CD4-positive, CD25-positive, alpha-beta regulatory T cell (primary cell): ENCODE results near the gene CAMKMT. TPM values are rescaled to one million over a fixed set of nuclear protein-coding genes. Genes with fewer than 3 reads are reported as not detected.

Experiments
- ATAC-seq, 2 donors: fragments of 150-1000 bp; cut with Tn5 transposase; one replicate each; pipeline ENCODE4 v1.10.0; 2021; ENCODE audit warnings: low read depth in 2 of 2, moderate number of reproducible peaks in 2 of 2, moderate library complexity in 1 of 2
- DNase-seq, 3 donors: peaks; one replicate each; pipeline versions ENCODE4 v3.0.0 to v3.0.0-alpha.2; 2012 to 2022; ENCODE audit warnings: mixed read lengths in 1 of 3
- H3K27ac ChIP-seq: one replicate; pipeline ENCODE4 v1.7.0; 2013; ENCODE audit warnings: mild to moderate bottlenecking, low read length; ENCODE audit not compliant: insufficient read depth, poor library complexity, severe bottlenecking
- H3K27me3 ChIP-seq: one replicate; pipeline ENCODE4 v1.7.0; 2013; ENCODE audit warnings: low read length; ENCODE audit not compliant: control insufficient read depth, insufficient read depth
- H3K36me3 ChIP-seq: one replicate; pipeline ENCODE4 v1.7.0; 2013; ENCODE audit warnings: mild to moderate bottlenecking, low read length, moderate library complexity; ENCODE audit not compliant: control insufficient read depth, insufficient read depth
- H3K4me1 ChIP-seq: 2 replicates; pipeline ENCODE4 v1.7.0; 2013; ENCODE audit warnings: mild to moderate bottlenecking, low read length; ENCODE audit not compliant: insufficient read depth, control insufficient read depth, poor library complexity, severe bottlenecking
- H3K4me3 ChIP-seq: one replicate; pipeline ENCODE4 v1.7.0; 2013; ENCODE audit warnings: low read depth, mild to moderate bottlenecking, low read length, moderate library complexity
- H3K9me3 ChIP-seq, 2 experiments: 1 replicate in 1 of 2; 2 replicates in 1 of 2; pipeline ENCODE4 v1.7.0; 2013; ENCODE audit warnings: low read length in 2 of 2, mild to moderate bottlenecking in 1 of 2, moderate library complexity in 1 of 2; ENCODE audit not compliant: control insufficient read depth in 2 of 2
- H3K27ac Mint-ChIP-seq, 3 donors: one replicate each; pipeline ENCODE4 v1.8.0; 2020 to 2022; ENCODE audit warnings: mild to moderate bottlenecking in 3 of 3, mixed read lengths in 3 of 3, moderate library complexity in 2 of 3
- H3K27me3 Mint-ChIP-seq: one replicate; pipeline ENCODE4 v1.8.0; 2022; ENCODE audit warnings: mild to moderate bottlenecking, mixed read lengths
- H3K36me3 Mint-ChIP-seq: one replicate; pipeline ENCODE4 v1.8.0; 2020; ENCODE audit warnings: mixed read lengths
- H3K4me1 Mint-ChIP-seq, 4 donors: one replicate each; pipeline ENCODE4 v1.8.0; 2020 to 2022; ENCODE audit warnings: mixed read lengths in 4 of 4, mild to moderate bottlenecking in 1 of 4
- H3K4me3 Mint-ChIP-seq, 4 donors: one replicate each; pipeline ENCODE4 v1.8.0; 2020 to 2022; ENCODE audit warnings: mild to moderate bottlenecking in 4 of 4, mixed read lengths in 4 of 4, moderate library complexity in 3 of 4
- H3K9me3 Mint-ChIP-seq, 7 donors: one replicate each; pipeline ENCODE4 v1.8.0; 2020 to 2022; ENCODE audit warnings: mixed read lengths in 7 of 7, mild to moderate bottlenecking in 3 of 7, moderate library complexity in 2 of 7
- polyA plus RNA-seq, 4 donors: library from polyadenylated mRNA; unstranded; fragments of 300-500 nt; fragmentation: Illumina TruSeq; gene quantifications; one replicate each; pipeline ENCODE4 v1.2.3, GENCODE V29; 2021
- total RNA-seq: library from RNA; stranded (reverse); gene quantifications from one replicate; pipeline ENCODE4 v1.2.3, GENCODE V29; 2022

The CAMKMT gene
- total and polyA plus RNA-seq, 5 donors from 2014 or later: 17.6 to 27.6 (median 19.5) TPM

DNA sequence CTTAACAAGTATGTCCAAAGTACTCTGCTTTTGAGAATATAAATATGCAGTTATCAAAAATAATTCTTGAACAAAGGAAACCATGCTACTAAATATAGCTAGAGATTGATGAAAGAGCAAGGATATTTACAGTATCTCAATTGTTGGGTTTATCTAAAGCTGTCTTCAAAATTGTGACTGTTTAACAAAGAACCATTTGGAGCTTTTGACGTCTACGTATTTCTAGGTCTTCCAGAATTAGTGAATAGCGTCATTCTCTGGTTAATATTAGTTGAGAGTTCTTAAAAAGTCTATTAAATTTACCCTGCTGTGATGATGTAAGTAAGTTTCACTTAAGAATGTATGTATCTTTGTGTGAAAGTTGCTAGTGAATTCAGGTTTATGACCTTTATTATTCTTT, 356.7 kb downstream of the CAMKMT start:
- Histone ChIP-seq H3K4me3 (no peak overlapping the region), H3K36me3 (no peaks in the 10 kb centered on the region), H3K27ac (no peak overlapping the region), H3K9me3 (no peaks in the 10 kb centered on the region), H3K4me1 (peaks cover 4% of the 10 kb centered on the region), H3K27me3 (no peaks in the 10 kb centered on the region)
- Mint-ChIP-seq H3K9me3 (peaks cover 0 to 2% (median 0%) of the 10 kb centered on the region in 7 donors), H3K36me3 (peaks cover 14% of the 10 kb centered on the region), H3K27me3 (no peaks in the 10 kb centered on the region), H3K4me3 (no peak overlapping the region), H3K27ac (no peak overlapping the region), H3K4me1 (peaks cover 0 to 12% (median 11%) of the 10 kb centered on the region in 4 donors)
- ATAC-seq (no peak), DNase-seq (no peak)

DNA sequence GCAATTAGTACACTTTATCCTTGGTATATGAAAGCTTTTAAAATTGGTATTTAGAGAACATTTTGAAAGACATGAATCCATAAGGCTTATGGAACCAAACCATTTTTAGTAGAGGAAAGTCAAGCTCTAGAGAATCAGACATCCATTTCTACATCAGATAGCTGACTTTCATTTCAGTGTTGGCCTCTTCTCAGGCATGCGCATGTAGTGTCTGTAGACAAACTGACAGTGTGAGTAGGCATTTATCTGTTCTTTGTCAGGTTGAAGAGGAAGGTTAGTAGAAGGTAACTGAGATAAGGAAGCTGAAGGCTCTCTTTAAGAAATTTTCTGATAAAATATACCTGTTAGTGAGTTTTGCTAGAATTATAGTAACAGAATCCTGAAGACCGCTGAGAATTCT, 357.8 kb downstream of the CAMKMT start:
- H3K4me1 ChIP-seq: no peaks in the 10 kb centered on the region
- no peak overlapping the region for H3K4me3 ChIP-seq
- peaks cover 0 to 2% (median 0%) of the 10 kb centered on the region in 7 donors for H3K9me3 Mint-ChIP-seq
- no peaks in the 10 kb centered on the region for H3K9me3 ChIP-seq
- H3K27me3 ChIP-seq: no peaks in the 10 kb centered on the region
- no peaks in the 10 kb centered on the region for H3K36me3 ChIP-seq
- no peak for DNase-seq
- no peak for ATAC-seq
- no peak overlapping the region for H3K27ac Mint-ChIP-seq
- peaks cover 0 to 2% (median under 1%) of the 10 kb centered on the region in 4 donors for H3K4me1 Mint-ChIP-seq
- peaks cover 6% of the 10 kb centered on the region for H3K36me3 Mint-ChIP-seq
- H3K4me3 Mint-ChIP-seq: no peak overlapping the region
- H3K27ac ChIP-seq: no peak overlapping the region
- H3K27me3 Mint-ChIP-seq: no peaks in the 10 kb centered on the region

DNA sequence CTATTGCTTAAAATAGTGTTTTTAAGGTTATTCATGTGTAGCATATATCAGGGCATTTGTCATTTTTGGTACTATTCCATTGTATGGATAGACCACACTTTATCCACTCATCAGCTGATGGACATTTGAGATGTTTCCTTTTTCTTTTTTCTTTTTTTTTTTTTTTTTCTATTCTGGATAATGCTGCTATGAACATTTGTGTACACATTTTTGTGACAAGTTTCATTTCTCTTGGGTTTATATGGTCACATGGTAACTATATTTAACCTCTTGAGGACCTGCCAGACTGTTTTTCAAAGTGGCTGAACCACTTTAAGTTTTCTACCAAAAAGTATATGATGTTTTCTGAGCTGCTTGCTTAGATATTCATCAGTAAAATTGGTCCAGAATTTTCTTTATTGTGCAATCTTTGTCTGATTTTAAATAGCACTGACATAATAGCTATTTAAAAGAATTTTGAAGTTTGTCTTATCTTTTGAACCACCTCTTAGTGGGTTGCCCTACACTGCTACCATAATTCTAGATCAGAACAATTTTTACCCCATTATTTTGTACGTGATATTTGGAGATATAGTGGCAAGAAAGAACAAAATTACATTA, 360.4 kb downstream of the CAMKMT start:
- peaks cover 0 to 3% (median 0%) of the 10 kb centered on the region in 4 donors for H3K4me1 Mint-ChIP-seq
- H3K4me3 Mint-ChIP-seq: no peak overlapping the region
- H3K9me3 Mint-ChIP-seq: peaks cover 0 to 4% (median 0%) of the 10 kb centered on the region in 7 donors
- ATAC-seq: no peak
- peaks cover 8% of the 10 kb centered on the region for H3K36me3 Mint-ChIP-seq
- H3K27ac Mint-ChIP-seq: no peak overlapping the region
- no peaks in the 10 kb centered on the region for H3K27me3 Mint-ChIP-seq
- H3K9me3 ChIP-seq: no peaks in the 10 kb centered on the region
- no peak overlapping the region for H3K4me3 ChIP-seq
- no peak overlapping the region for H3K27ac ChIP-seq
- DNase-seq: no peak
- H3K4me1 ChIP-seq: no peaks in the 10 kb centered on the region
- no peaks in the 10 kb centered on the region for H3K36me3 ChIP-seq
- no peaks in the 10 kb centered on the region for H3K27me3 ChIP-seq

DNA sequence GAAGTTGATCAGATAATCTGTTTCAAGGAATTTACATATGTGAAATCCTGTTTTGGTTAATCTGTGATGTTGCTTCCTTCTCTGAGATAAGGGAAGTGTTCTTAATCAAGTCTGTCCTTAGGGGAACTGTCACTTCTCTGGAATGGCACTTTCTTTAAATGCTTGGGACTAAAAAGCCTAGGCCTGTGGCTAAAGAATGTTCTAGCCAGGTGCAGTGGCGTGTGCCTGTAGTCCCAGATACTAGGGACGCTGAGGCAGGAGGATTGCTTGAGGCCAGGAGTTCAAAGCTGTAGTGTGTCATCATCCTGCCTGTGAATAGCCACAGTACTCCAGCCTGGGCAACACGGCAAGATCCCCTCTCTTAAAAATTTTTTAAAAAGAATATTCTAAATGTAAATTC, 362.2 kb downstream of the CAMKMT start:
- Histone ChIP-seq H3K27me3 (no peaks in the 10 kb centered on the region), H3K4me1 (no peaks in the 10 kb centered on the region), H3K36me3 (no peaks in the 10 kb centered on the region), H3K4me3 (no peak overlapping the region), H3K9me3 (no peaks in the 10 kb centered on the region), H3K27ac (no peak overlapping the region)
- no peak overlapping the region for H3K4me3 Mint-ChIP-seq
- peaks cover 0 to 3% (median 0%) of the 10 kb centered on the region in 4 donors for H3K4me1 Mint-ChIP-seq
- H3K27me3 Mint-ChIP-seq: no peaks in the 10 kb centered on the region
- ATAC-seq (no peak), DNase-seq (no peak)
- H3K27ac Mint-ChIP-seq: no peak overlapping the region
- peaks cover 0 to 4% (median 0%) of the 10 kb centered on the region in 7 donors for H3K9me3 Mint-ChIP-seq
- H3K36me3 Mint-ChIP-seq: peaks cover 16% of the 10 kb centered on the region

DNA sequence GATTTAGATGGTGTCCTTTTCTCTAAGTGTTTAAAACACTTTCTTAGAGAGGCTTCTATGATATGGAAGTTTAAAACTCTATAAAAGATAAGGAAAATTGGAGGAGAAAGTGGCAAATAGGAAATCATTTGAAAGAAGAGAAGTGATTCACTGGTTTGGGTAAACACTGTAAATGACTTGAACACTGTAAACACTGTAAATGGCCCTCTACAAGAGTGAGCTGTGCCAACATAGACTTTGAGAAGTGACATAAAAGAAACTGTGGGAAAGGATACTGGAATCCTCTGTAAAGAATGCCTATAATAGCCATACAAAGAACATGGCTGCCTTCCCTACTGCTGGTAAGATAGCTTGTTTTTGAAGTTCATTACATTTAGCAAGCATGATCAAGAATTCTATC, 368.8 kb downstream of the CAMKMT start:
- peaks cover 0 to 10% (median 0%) of the 10 kb centered on the region in 4 donors for H3K4me1 Mint-ChIP-seq
- Histone ChIP-seq H3K4me3 (no peak overlapping the region), H3K9me3 (no peaks in the 10 kb centered on the region), H3K27ac (no peak overlapping the region), H3K27me3 (no peaks in the 10 kb centered on the region), H3K36me3 (no peaks in the 10 kb centered on the region), H3K4me1 (no peaks in the 10 kb centered on the region)
- no peak overlapping the region for H3K27ac Mint-ChIP-seq
- H3K4me3 Mint-ChIP-seq: no peak overlapping the region
- no peaks in the 10 kb centered on the region for H3K27me3 Mint-ChIP-seq
- peaks cover 0 to 7% (median 4%) of the 10 kb centered on the region in 7 donors for H3K9me3 Mint-ChIP-seq
- no peak for ATAC-seq
- H3K36me3 Mint-ChIP-seq: peaks cover 28% of the 10 kb centered on the region
- no peak for DNase-seq

DNA sequence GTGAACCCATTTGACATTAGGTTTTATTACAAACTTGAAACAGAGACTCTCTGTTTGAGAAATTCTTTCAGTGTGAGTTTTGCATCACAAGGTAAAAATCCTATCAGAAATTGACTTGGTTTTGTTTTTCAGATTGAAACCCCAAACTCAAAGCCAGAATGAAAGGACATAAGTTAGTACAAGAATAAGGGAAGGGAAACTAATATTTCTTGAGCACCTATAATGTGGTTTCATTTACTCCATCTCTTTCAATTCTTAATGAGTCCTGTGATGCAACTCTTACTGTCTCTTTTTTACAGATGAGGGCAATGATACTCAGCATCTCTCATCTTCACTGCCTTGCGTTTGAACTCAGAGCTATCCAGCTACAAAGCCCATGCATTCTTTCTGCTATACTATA, 369.8 kb downstream of the CAMKMT start:
- H3K36me3 ChIP-seq: no peaks in the 10 kb centered on the region
- no peak overlapping the region for H3K4me3 ChIP-seq
- no peaks in the 10 kb centered on the region for H3K4me1 ChIP-seq
- ATAC-seq (no peak), DNase-seq (no peak)
- peaks cover 6 to 7% of the 10 kb centered on the region in 2 experiments for H3K9me3 ChIP-seq
- Mint-ChIP-seq H3K4me3 (no peak overlapping the region), H3K36me3 (peaks cover 27% of the 10 kb centered on the region), H3K4me1 (peaks cover 0 to 10% (median 0%) of the 10 kb centered on the region in 4 donors), H3K9me3 (peaks cover 3 to 12% (median 5%) of the 10 kb centered on the region in 7 donors), H3K27ac (no peak overlapping the region), H3K27me3 (no peaks in the 10 kb centered on the region)
- no peaks in the 10 kb centered on the region for H3K27me3 ChIP-seq
- no peak overlapping the region for H3K27ac ChIP-seq

DNA sequence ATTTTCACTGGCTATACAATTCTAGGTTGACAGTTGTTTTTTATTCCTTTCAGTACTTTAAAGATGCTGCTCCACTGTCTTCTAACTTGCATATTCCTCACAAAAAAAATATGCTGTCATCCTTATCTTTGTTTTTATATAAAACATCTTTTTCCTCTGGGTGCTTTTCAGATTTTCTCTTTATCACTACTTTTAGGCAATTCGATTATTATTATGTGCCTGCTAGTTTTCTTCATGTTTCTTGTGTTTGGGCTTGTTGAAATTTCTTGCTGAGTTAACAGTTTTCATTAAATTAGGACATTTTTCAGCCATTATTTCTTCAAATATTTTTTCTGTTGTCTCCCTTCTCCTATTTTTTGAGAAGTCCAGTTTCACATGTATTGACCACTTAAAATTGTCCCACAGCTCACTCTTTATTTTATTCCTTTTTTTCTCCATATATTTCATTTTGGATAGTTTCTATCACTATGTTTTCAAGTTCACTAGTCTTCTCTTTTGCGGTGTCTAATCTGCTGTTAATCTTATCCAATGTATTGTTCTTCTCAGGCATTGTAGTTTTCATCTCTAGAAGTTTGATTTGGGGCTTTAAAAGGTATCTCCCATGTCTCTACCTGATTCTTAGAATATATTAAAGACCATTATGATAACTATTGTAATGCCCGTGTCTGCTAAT, 374.7 kb downstream of the CAMKMT start:
- Mint-ChIP-seq H3K27ac (no peak overlapping the region), H3K9me3 (peaks cover 0 to 23% (median 8%) of the 10 kb centered on the region in 7 donors), H3K4me3 (no peak overlapping the region), H3K36me3 (peaks cover 15% of the 10 kb centered on the region), H3K27me3 (no peaks in the 10 kb centered on the region), H3K4me1 (peaks cover 0 to 6% (median 0%) of the 10 kb centered on the region in 4 donors)
- H3K36me3 ChIP-seq: no peaks in the 10 kb centered on the region
- no peak overlapping the region for H3K27ac ChIP-seq
- H3K27me3 ChIP-seq: no peaks in the 10 kb centered on the region
- no peaks in the 10 kb centered on the region for H3K4me1 ChIP-seq
- no peak for DNase-seq
- H3K4me3 ChIP-seq: no peak overlapping the region
- peaks cover 10 to 15% of the 10 kb centered on the region in 2 experiments for H3K9me3 ChIP-seq
- ATAC-seq: no peak

DNA sequence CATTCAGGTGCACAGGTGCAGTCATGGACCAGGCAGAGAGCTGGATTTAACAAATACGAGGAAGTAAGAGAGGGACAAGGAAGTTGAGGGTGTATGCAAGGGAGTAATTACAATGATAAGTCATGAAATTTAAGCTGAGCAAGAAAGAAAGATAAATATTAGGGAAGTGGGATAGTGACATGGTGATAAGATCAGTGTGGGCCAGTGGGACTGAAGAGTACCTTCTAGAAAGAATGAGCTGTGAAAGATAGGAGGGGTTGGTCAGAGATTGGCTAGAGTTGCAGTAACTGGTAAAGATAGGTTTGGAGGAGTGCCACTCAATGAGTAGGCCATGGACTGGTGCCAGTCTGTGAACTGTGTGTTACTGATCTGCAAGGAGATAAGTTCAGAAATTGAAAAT, 378.9 kb downstream of the CAMKMT start:
- no peaks in the 10 kb centered on the region for H3K27me3 Mint-ChIP-seq
- no peaks in the 10 kb centered on the region for H3K36me3 ChIP-seq

More for the DNA sequence above, 378.9 kb downstream of the CAMKMT start:
- Histone ChIP-seq H3K27me3 (no peaks in the 10 kb centered on the region), H3K9me3 (peaks cover 10 to 15% of the 10 kb centered on the region in 2 experiments), H3K4me1 (no peaks in the 10 kb centered on the region), H3K4me3 (no peak overlapping the region), H3K27ac (no peak overlapping the region)
- DNase-seq (no peak), ATAC-seq (no peak)
- H3K9me3 Mint-ChIP-seq: peaks cover 0 to 16% (median 5%) of the 10 kb centered on the region in 7 donors
- H3K4me1 Mint-ChIP-seq: no peaks in the 10 kb centered on the region
- H3K27ac Mint-ChIP-seq: no peak overlapping the region
- no peak overlapping the region for H3K4me3 Mint-ChIP-seq
- H3K36me3 Mint-ChIP-seq: peaks cover 14% of the 10 kb centered on the region
